WTC11 (cell line): ENCODE results near the gene KRTAP22-2. TPM values are rescaled to one million over a fixed set of nuclear protein-coding genes. Genes with fewer than 3 reads are reported as not detected.

Experiments used
- ATAC-seq: fragments of 200-7000 bp; cut with Tn5 transposase; 2 replicates; pipeline ENCODE4 v1.10.0; 2021; ENCODE audit warnings: mild to moderate bottlenecking, moderate library complexity
- CTCF ChIA-PET: fragments of 300-600 bp; sonication (Branson Sonifier 250); formaldehyde crosslinking; loops from one replicate; lab custom pipeline; 2021; ENCODE audit warnings: antibody characterized with exemption; lab: Charles Lee
- POLR2A ChIA-PET: fragments of 350-600 bp; sonication (Branson Sonifier 250); formaldehyde crosslinking; loops from one replicate; lab custom pipeline; 2021; ENCODE audit warnings: antibody characterized with exemption; lab: Charles Lee
- DNase-seq: peaks from one replicate; pipeline ENCODE4 v3.0.0; 2021; ENCODE audit warnings: low spot score
- H3K27ac Mint-ChIP-seq: 2 replicates; pipeline ENCODE4 v1.8.0; 2021; ENCODE audit warnings: mixed read lengths
- H3K27me3 Mint-ChIP-seq: 2 replicates; pipeline ENCODE4 v1.8.0; 2021; ENCODE audit warnings: low read depth, mild to moderate bottlenecking, moderate library complexity, mixed read lengths
- H3K36me3 Mint-ChIP-seq: 2 replicates; pipeline ENCODE4 v1.8.0; 2021; ENCODE audit warnings: mixed read lengths
- H3K4me1 Mint-ChIP-seq: 2 replicates; pipeline ENCODE4 v1.8.0; 2022; ENCODE audit warnings: mixed read lengths
- H3K4me3 Mint-ChIP-seq: 2 replicates; pipeline ENCODE4 v1.8.0; 2021; ENCODE audit warnings: mild to moderate bottlenecking, moderate library complexity, mixed read lengths
- H3K9me3 Mint-ChIP-seq: 2 replicates; pipeline ENCODE4 v1.8.0; 2021; ENCODE audit warnings: mixed read lengths
- CREB1 ChIP-seq: sonication (generic); formaldehyde crosslinking; IDR thresholded peaks from 2 replicates; pipeline ENCODE4 v1.8.0; 2023; ENCODE audit warnings: mild to moderate bottlenecking, missing genetic modification reagents
- ESRRA ChIP-seq: sonication (generic); formaldehyde crosslinking; IDR thresholded peaks from 2 replicates; pipeline ENCODE4 v1.8.1; 2022; ENCODE audit warnings: mild to moderate bottlenecking, missing genetic modification reagents, borderline replicate concordance
- FOXJ3 ChIP-seq: sonication (generic); formaldehyde crosslinking; IDR thresholded peaks from 2 replicates; pipeline ENCODE4 v1.9.0; 2021; ENCODE audit warnings: missing genetic modification reagents, mild to moderate bottlenecking, borderline replicate concordance
- GABPB1 ChIP-seq: sonication (generic); formaldehyde crosslinking; IDR thresholded peaks from 2 replicates; pipeline ENCODE4 v1.8.1; 2023; ENCODE audit warnings: mild to moderate bottlenecking, missing genetic modification reagents
- GTF2I ChIP-seq: fragments of 250-450 bp; sonication (Bioruptor Pico); conservative IDR thresholded peaks from 2 replicates; pipeline ENCODE4 v1.4.0; 2021; ENCODE audit warnings: mild to moderate bottlenecking
- RELA ChIP-seq: sonication (generic); formaldehyde crosslinking; IDR thresholded peaks from 2 replicates; pipeline ENCODE4 v1.8.1; 2022; ENCODE audit warnings: missing genetic modification reagents, mild to moderate bottlenecking, borderline replicate concordance
- SOX15 ChIP-seq: fragments of 250-450 bp; sonication (Bioruptor Pico); IDR thresholded peaks from 2 replicates; pipeline ENCODE4 v1.9.0; 2021; ENCODE audit warnings: mild to moderate bottlenecking
- ZNF138 ChIP-seq: sonication (generic); formaldehyde crosslinking; conservative IDR thresholded peaks from 2 replicates; pipeline ENCODE4 v1.8.1; 2022; ENCODE audit warnings: mild to moderate bottlenecking, moderate library complexity, missing genetic modification reagents
- total RNA-seq: library from RNA; stranded (reverse); gene quantifications from 3 replicates; pipeline ENCODE4 v1.2.3, GENCODE V29; 2021
- TF ChIP-seq, protein P1 (sequence below): sonication (generic); formaldehyde crosslinking; IDR thresholded peaks from 2 replicates; pipeline ENCODE4 v1.8.0; 2023; ENCODE audit warnings: mild to moderate bottlenecking, missing genetic modification reagents
- TF ChIP-seq, protein P2 (sequence below): sonication (generic); formaldehyde crosslinking; IDR thresholded peaks from 2 replicates; pipeline ENCODE4 v1.8.0; 2022; ENCODE audit warnings: missing genetic modification reagents
- TF ChIP-seq, protein P3 (sequence below): fragments of 250-450 bp; sonication (Bioruptor Pico); IDR thresholded peaks from 2 replicates; pipeline ENCODE4 v1.9.0; 2021; ENCODE audit warnings: mild to moderate bottlenecking
- TF ChIP-seq, protein P4 (sequence below): sonication (generic); formaldehyde crosslinking; IDR thresholded peaks from 2 replicates; pipeline ENCODE4 v1.8.0; 2022; ENCODE audit warnings: mild to moderate bottlenecking, missing genetic modification reagents
- TF ChIP-seq, protein P5 (sequence below): sonication (generic); formaldehyde crosslinking; IDR thresholded peaks from 2 replicates; pipeline ENCODE4 v1.8.1; 2023; ENCODE audit warnings: mild to moderate bottlenecking, missing genetic modification reagents, moderate library complexity
- TF ChIP-seq, protein P6 (sequence below): sonication (generic); formaldehyde crosslinking; IDR thresholded peaks from 2 replicates; pipeline ENCODE4 v1.8.1; 2023; ENCODE audit warnings: mild to moderate bottlenecking, missing genetic modification reagents, moderate library complexity
- TF ChIP-seq, protein P7 (sequence below): fragments of 250-450 bp; sonication (Bioruptor Pico); IDR thresholded peaks from 2 replicates; pipeline ENCODE4 v2.1.2; 2022; ENCODE audit warnings: mild to moderate bottlenecking, moderate library complexity
- TF ChIP-seq, protein P8 (sequence below): sonication (generic); formaldehyde crosslinking; IDR thresholded peaks from 2 replicates; pipeline ENCODE4 v1.8.0; 2023; ENCODE audit warnings: missing genetic modification reagents

KRTAP22-2 gene
- total RNA-seq, 1 experiment from 2014 or later, result not detected

DNA sequence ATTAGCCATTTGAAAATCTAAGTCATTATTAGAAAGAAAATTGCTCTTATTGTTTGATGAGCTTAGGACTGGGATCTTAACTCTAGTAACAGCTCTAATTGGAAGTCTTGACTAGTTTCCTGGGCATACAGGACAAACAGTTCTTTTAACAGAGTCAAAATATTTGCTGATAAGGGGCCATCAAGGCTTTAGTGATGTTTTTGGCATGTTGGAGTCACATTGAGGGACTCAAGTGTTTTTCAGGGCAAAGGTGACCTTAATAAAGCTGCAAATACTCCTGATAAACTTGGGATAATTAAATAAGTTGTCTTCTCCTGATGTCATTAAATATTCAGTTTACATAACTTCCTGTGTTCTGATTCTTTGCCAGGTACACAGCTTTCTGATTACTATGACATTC, 22.6 kb downstream of the KRTAP22-2 start (continued):
- TF ChIP-seq ESRRA (no peak), RELA (CRISPR knock-in tag) (no peak), GTF2I (CRISPR knock-in tag) (no peak)
- TF ChIP-seq, protein P1, sequence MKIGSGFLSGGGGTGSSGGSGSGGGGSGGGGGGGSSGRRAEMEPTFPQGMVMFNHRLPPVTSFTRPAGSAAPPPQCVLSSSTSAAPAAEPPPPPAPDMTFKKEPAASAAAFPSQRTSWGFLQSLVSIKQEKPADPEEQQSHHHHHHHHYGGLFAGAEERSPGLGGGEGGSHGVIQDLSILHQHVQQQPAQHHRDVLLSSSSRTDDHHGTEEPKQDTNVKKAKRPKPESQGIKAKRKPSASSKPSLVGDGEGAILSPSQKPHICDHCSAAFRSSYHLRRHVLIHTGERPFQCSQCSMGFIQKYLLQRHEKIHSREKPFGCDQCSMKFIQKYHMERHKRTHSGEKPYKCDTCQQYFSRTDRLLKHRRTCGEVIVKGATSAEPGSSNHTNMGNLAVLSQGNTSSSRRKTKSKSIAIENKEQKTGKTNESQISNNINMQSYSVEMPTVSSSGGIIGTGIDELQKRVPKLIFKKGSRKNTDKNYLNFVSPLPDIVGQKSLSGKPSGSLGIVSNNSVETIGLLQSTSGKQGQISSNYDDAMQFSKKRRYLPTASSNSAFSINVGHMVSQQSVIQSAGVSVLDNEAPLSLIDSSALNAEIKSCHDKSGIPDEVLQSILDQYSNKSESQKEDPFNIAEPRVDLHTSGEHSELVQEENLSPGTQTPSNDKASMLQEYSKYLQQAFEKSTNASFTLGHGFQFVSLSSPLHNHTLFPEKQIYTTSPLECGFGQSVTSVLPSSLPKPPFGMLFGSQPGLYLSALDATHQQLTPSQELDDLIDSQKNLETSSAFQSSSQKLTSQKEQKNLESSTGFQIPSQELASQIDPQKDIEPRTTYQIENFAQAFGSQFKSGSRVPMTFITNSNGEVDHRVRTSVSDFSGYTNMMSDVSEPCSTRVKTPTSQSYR, result no peak
- TF ChIP-seq, protein P2, sequence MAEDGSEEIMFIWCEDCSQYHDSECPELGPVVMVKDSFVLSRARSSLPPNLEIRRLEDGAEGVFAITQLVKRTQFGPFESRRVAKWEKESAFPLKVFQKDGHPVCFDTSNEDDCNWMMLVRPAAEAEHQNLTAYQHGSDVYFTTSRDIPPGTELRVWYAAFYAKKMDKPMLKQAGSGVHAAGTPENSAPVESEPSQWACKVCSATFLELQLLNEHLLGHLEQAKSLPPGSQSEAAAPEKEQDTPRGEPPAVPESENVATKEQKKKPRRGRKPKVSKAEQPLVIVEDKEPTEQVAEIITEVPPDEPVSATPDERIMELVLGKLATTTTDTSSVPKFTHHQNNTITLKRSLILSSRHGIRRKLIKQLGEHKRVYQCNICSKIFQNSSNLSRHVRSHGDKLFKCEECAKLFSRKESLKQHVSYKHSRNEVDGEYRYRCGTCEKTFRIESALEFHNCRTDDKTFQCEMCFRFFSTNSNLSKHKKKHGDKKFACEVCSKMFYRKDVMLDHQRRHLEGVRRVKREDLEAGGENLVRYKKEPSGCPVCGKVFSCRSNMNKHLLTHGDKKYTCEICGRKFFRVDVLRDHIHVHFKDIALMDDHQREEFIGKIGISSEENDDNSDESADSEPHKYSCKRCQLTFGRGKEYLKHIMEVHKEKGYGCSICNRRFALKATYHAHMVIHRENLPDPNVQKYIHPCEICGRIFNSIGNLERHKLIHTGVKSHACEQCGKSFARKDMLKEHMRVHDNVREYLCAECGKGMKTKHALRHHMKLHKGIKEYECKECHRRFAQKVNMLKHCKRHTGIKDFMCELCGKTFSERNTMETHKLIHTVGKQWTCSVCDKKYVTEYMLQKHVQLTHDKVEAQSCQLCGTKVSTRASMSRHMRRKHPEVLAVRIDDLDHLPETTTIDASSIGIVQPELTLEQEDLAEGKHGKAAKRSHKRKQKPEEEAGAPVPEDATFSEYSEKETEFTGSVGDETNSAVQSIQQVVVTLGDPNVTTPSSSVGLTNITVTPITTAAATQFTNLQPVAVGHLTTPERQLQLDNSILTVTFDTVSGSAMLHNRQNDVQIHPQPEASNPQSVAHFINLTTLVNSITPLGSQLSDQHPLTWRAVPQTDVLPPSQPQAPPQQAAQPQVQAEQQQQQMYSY (CRISPR knock-in tag), result no peak
- TF ChIP-seq, protein P3, sequence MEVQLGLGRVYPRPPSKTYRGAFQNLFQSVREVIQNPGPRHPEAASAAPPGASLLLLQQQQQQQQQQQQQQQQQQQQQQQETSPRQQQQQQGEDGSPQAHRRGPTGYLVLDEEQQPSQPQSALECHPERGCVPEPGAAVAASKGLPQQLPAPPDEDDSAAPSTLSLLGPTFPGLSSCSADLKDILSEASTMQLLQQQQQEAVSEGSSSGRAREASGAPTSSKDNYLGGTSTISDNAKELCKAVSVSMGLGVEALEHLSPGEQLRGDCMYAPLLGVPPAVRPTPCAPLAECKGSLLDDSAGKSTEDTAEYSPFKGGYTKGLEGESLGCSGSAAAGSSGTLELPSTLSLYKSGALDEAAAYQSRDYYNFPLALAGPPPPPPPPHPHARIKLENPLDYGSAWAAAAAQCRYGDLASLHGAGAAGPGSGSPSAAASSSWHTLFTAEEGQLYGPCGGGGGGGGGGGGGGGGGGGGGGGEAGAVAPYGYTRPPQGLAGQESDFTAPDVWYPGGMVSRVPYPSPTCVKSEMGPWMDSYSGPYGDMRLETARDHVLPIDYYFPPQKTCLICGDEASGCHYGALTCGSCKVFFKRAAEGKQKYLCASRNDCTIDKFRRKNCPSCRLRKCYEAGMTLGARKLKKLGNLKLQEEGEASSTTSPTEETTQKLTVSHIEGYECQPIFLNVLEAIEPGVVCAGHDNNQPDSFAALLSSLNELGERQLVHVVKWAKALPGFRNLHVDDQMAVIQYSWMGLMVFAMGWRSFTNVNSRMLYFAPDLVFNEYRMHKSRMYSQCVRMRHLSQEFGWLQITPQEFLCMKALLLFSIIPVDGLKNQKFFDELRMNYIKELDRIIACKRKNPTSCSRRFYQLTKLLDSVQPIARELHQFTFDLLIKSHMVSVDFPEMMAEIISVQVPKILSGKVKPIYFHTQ, result no peak
- TF ChIP-seq, protein P4, sequence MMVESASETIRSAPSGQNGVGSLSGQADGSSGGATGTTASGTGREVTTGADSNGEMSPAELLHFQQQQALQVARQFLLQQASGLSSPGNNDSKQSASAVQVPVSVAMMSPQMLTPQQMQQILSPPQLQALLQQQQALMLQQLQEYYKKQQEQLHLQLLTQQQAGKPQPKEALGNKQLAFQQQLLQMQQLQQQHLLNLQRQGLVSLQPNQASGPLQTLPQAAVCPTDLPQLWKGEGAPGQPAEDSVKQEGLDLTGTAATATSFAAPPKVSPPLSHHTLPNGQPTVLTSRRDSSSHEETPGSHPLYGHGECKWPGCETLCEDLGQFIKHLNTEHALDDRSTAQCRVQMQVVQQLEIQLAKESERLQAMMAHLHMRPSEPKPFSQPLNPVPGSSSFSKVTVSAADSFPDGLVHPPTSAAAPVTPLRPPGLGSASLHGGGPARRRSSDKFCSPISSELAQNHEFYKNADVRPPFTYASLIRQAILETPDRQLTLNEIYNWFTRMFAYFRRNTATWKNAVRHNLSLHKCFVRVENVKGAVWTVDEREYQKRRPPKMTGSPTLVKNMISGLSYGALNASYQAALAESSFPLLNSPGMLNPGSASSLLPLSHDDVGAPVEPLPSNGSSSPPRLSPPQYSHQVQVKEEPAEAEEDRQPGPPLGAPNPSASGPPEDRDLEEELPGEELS (CRISPR knock-in tag), result no peak

DNA sequence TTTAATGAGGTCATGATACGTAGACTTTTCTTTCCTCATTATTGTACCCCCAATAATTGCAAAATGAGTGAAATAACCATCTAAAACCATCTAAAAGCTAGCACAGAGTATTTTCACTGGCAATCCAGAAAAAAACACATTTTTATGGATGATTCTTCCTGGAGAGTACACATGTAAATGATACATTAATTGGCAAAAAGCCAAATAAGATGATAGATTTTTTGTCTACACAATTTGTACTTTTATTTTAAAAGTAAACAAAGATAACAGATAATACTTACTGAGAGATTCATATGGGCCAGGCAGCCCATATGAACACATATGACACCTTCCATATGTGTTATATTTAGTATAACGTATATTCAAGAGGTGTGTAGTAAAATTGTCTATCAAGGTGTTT, 26.6 kb downstream of the KRTAP22-2 start:
- DNase-seq (no peak), ATAC-seq (no peak)
- CTCF ChIA-PET, result no interaction called here
- no peaks in the 10 kb centered on the region for H3K27me3 Mint-ChIP-seq
- H3K27ac Mint-ChIP-seq, result no peak overlapping the region
- POLR2A ChIA-PET, result no interaction called here
- H3K9me3 Mint-ChIP-seq, result peaks cover 11% of the 10 kb centered on the region
- no peak overlapping the region for H3K4me3 Mint-ChIP-seq
- no peaks in the 10 kb centered on the region for H3K4me1 Mint-ChIP-seq
- H3K36me3 Mint-ChIP-seq, result no peaks in the 10 kb centered on the region
- TF ChIP-seq, protein P2 (CRISPR knock-in tag), result no peak
- TF ChIP-seq, protein P5, sequence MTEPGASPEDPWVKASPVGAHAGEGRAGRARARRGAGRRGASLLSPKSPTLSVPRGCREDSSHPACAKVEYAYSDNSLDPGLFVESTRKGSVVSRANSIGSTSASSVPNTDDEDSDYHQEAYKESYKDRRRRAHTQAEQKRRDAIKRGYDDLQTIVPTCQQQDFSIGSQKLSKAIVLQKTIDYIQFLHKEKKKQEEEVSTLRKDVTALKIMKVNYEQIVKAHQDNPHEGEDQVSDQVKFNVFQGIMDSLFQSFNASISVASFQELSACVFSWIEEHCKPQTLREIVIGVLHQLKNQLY (CRISPR knock-in tag), result no peak
- TF ChIP-seq GABPB1 (CRISPR knock-in tag), result no peak
- TF ChIP-seq FOXJ3 (CRISPR knock-in tag), result no peak
- TF ChIP-seq, protein P6, sequence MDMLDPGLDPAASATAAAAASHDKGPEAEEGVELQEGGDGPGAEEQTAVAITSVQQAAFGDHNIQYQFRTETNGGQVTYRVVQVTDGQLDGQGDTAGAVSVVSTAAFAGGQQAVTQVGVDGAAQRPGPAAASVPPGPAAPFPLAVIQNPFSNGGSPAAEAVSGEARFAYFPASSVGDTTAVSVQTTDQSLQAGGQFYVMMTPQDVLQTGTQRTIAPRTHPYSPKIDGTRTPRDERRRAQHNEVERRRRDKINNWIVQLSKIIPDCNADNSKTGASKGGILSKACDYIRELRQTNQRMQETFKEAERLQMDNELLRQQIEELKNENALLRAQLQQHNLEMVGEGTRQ (CRISPR knock-in tag), result no peak
- TF ChIP-seq SOX15 (CRISPR knock-in tag), result no peak
- no peak for TF ChIP-seq CREB1
- no peak for TF ChIP-seq ZNF138 (CRISPR knock-in tag)
- no peak for TF ChIP-seq GTF2I (CRISPR knock-in tag)
- TF ChIP-seq, protein P7, sequence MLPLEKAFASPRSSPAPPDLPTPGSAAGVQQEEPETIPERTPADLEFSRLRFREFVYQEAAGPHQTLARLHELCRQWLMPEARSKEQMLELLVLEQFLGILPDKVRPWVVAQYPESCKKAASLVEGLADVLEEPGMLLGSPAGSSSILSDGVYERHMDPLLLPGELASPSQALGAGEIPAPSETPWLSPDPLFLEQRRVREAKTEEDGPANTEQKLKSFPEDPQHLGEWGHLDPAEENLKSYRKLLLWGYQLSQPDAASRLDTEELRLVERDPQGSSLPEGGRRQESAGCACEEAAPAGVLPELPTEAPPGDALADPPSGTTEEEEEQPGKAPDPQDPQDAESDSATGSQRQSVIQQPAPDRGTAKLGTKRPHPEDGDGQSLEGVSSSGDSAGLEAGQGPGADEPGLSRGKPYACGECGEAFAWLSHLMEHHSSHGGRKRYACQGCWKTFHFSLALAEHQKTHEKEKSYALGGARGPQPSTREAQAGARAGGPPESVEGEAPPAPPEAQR, result no peak
- no peak for TF ChIP-seq RELA (CRISPR knock-in tag)
- TF ChIP-seq, protein P8, sequence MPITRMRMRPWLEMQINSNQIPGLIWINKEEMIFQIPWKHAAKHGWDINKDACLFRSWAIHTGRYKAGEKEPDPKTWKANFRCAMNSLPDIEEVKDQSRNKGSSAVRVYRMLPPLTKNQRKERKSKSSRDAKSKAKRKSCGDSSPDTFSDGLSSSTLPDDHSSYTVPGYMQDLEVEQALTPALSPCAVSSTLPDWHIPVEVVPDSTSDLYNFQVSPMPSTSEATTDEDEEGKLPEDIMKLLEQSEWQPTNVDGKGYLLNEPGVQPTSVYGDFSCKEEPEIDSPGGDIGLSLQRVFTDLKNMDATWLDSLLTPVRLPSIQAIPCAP, result no peak
